GM18498 (cell line): ENCODE measurements around the gene MASP1.
"Not testable (repeated sequence)": the region's sequence is repeated elsewhere in the genome, so short reads cannot be mapped to it uniquely, and the experiment has no call there.

ENCODE experiments used
- ATAC-seq: cut with Tn5 transposase; IDR thresholded peaks from one replicate; pipeline ENCODE4 v1.9.1; 2021; ENCODE audit warnings: mild to moderate bottlenecking, moderate library complexity; ENCODE audit not compliant: unreplicated experiment

Gene MASP1

GRCh38 chr3:187265461-187265955 is 26.0 kb downstream of the MASP1 start:
- no peak for ATAC-seq

GRCh38 chr3:187264911-187265310 is 26.6 kb downstream of the MASP1 start:
- ATAC-seq = no peak

GRCh38 chr3:187264021-187264420 is 27.5 kb downstream of the MASP1 start:
- no peak for ATAC-seq

GRCh38 chr3:187263270-187263669 is 28.3 kb downstream of the MASP1 start:
- no peak for ATAC-seq

- no peak for ATAC-seq
These were observed 29.2 kb downstream of the MASP1 start for GRCh38 chr3:187262360-187262759.

GRCh38 chr3:187261541-187261969 is 30.0 kb downstream of the MASP1 start:
- ATAC-seq = no peak

- no peak for ATAC-seq
These were observed 32.4 kb downstream of the MASP1 start for GRCh38 chr3:187259171-187259570.

- no peak for ATAC-seq
These were observed 33.4 kb downstream of the MASP1 start for GRCh38 chr3:187257992-187258692.

GRCh38 chr3:187257471-187257870 is 34.1 kb downstream of the MASP1 start:
- ATAC-seq = no peak

GRCh38 chr3:187256051-187256616 is 35.4 kb downstream of the MASP1 start:
- ATAC-seq = no peak

GRCh38 chr3:187255314-187255713 is 36.2 kb downstream of the MASP1 start:
- no peak for ATAC-seq

- ATAC-seq = no peak
These were observed 39.2 kb downstream of the MASP1 start for GRCh38 chr3:187252311-187252710.

GRCh38 chr3:187251599-187251998 is 39.9 kb downstream of the MASP1 start:
- ATAC-seq = no peak

GRCh38 chr3:187247398-187247797 is 44.1 kb downstream of the MASP1 start:
- no peak for ATAC-seq

- ATAC-seq = no peak
These were observed 47.5 kb downstream of the MASP1 start for GRCh38 chr3:187243933-187244524.

GRCh38 chr3:187242900-187243299 is 48.6 kb downstream of the MASP1 start:
- no peak for ATAC-seq

GRCh38 chr3:187242435-187242834 is 49.1 kb downstream of the MASP1 start:
- no peak for ATAC-seq

- not testable (repeated sequence) for ATAC-seq
These were observed 52.7 kb downstream of the MASP1 start for GRCh38 chr3:187238835-187239234.

GRCh38 chr3:187238239-187238638 is 53.3 kb downstream of the MASP1 start:
- ATAC-seq = no peak

GRCh38 chr3:187237741-187238140 is 53.8 kb downstream of the MASP1 start:
- ATAC-seq = no peak

GRCh38 chr3:187236962-187237361 is 54.6 kb downstream of the MASP1 start:
- ATAC-seq = no peak

- ATAC-seq = no peak
These were observed 61.5 kb downstream of the MASP1 start for GRCh38 chr3:187230011-187230410.
